HEK293T (cell line): ENCODE results near the gene SLC31A1.

Source experiments
- ELF4 ChIP-seq: fragments of 450-650 bp; IDR thresholded peaks from 2 replicates; pipeline ENCODE4 v1.6.1; 2017; ENCODE audit warnings: antibody characterized with exemption
- FOXM1 ChIP-seq: fragments of 450-650 bp; IDR thresholded peaks from 2 replicates; pipeline ENCODE4 v1.6.1; 2017; ENCODE audit warnings: mild to moderate bottlenecking, borderline replicate concordance
- HDGF ChIP-seq: fragments of 450-650 bp; IDR thresholded peaks from 2 replicates; pipeline ENCODE4 v1.6.1; 2017; ENCODE audit warnings: antibody characterized with exemption, borderline replicate concordance
- NFRKB ChIP-seq: fragments of 450-650 bp; IDR thresholded peaks from 2 replicates; pipeline ENCODE4 v1.6.1; 2016; ENCODE audit warnings: mild to moderate bottlenecking, moderate library complexity
- PKNOX1 ChIP-seq: fragments of 450-650 bp; IDR thresholded peaks from 2 replicates; pipeline ENCODE4 v1.6.1; 2016
- SP1 ChIP-seq: fragments of 450-650 bp; IDR thresholded peaks from 2 replicates; pipeline ENCODE4 v1.6.1; 2017
- SUZ12 ChIP-seq: fragments of 450-650 bp; IDR thresholded peaks from 2 replicates; pipeline ENCODE4 v1.6.1; 2016; ENCODE audit warnings: mild to moderate bottlenecking
- TARDBP ChIP-seq: fragments of 450-650 bp; IDR thresholded peaks from 2 replicates; pipeline ENCODE4 v1.6.1; 2016

- TF ChIP-seq SUZ12 (no peak), ELF4 (no peak), SP1 (no peak), NFRKB (no peak), HDGF (no peak), PKNOX1 (no peak), FOXM1 (no peak), TARDBP (no peak)
Measured at GRCh38 chr9:113311961-113312360, 90.6 kb downstream of the SLC31A1 start.
